NCI-H2171 (cell line): ENCODE measurements around the gene RHBDF1.
"Not testable (repeated sequence)": the region's sequence is repeated elsewhere in the genome, so short reads cannot be mapped to it uniquely, and the experiment has no call there.

Source experiments
- DNase-seq: peaks from one replicate; lab custom pipeline; 2025; lab: John Stamatoyannopoulos, UW

RHBDF1 gene

GRCh38 chr16:58491-59439 lies 13.7 kb downstream of the RHBDF1 start:
- no peak for DNase-seq

GRCh38 chr16:57711-58110 lies 14.7 kb downstream of the RHBDF1 start:
- DNase-seq, result no peak

GRCh38 chr16:56231-56927 lies 16.1 kb downstream of the RHBDF1 start:
- DNase-seq, result no peak

GRCh38 chr16:55571-56136 lies 16.8 kb downstream of the RHBDF1 start:
- no peak for DNase-seq

GRCh38 chr16:54237-54581 lies 18.2 kb downstream of the RHBDF1 start:
- no peak for DNase-seq

- DNase-seq, result peak; percentile 95
Measured at GRCh38 chr16:53346-54236, 18.8 kb downstream of the RHBDF1 start, which contains the start of the genes POLR3K and SNRNP25. Gene POLR3K, minus strand, starts transcription at chr16:53608. Its CDS starts 22 bp downstream, at chr16:53586. Gene SNRNP25, plus strand, starts transcription at chr16:53828. Its CDS starts 189 bp downstream, at chr16:54017.

- no peak for DNase-seq
Measured at GRCh38 chr16:50769-51591, 21.5 kb downstream of the RHBDF1 start.

GRCh38 chr16:47234-47633 lies 25.2 kb downstream of the RHBDF1 start:
- no peak for DNase-seq

GRCh38 chr16:46510-46909 lies 25.9 kb downstream of the RHBDF1 start:
- DNase-seq, result not testable (repeated sequence)

- DNase-seq, result no peak
Measured at GRCh38 chr16:45454-45853, 27.0 kb downstream of the RHBDF1 start.

- no peak for DNase-seq
Measured at GRCh38 chr16:44655-45054, 27.8 kb downstream of the RHBDF1 start.

- no peak for DNase-seq
Measured at GRCh38 chr16:43294-43693, 29.1 kb downstream of the RHBDF1 start.

- no peak for DNase-seq
Measured at GRCh38 chr16:42691-43090, 29.7 kb downstream of the RHBDF1 start.

- DNase-seq, result no peak
Measured at GRCh38 chr16:42069-42457, 30.4 kb downstream of the RHBDF1 start.

- DNase-seq, result no peak
Measured at GRCh38 chr16:41439-42068, 30.9 kb downstream of the RHBDF1 start.

- DNase-seq, result no peak
Measured at GRCh38 chr16:38941-39892, 33.2 kb downstream of the RHBDF1 start.

- not testable (repeated sequence) for DNase-seq
Measured at GRCh38 chr16:38206-38605, 34.2 kb downstream of the RHBDF1 start.

- no peak for DNase-seq
Measured at GRCh38 chr16:37511-37910, 34.9 kb downstream of the RHBDF1 start.

- DNase-seq, result no peak
Measured at GRCh38 chr16:36336-36984, 36.0 kb downstream of the RHBDF1 start.
